NCI-H1694 treated with DMSO at 0.1 percent for 48 hours (cell line): ENCODE measurements around the gene IGFBP4.

Source experiments
- DNase-seq: peaks from one replicate; lab custom pipeline; 2025; lab: John Stamatoyannopoulos, UW

The IGFBP4 gene

DNA sequence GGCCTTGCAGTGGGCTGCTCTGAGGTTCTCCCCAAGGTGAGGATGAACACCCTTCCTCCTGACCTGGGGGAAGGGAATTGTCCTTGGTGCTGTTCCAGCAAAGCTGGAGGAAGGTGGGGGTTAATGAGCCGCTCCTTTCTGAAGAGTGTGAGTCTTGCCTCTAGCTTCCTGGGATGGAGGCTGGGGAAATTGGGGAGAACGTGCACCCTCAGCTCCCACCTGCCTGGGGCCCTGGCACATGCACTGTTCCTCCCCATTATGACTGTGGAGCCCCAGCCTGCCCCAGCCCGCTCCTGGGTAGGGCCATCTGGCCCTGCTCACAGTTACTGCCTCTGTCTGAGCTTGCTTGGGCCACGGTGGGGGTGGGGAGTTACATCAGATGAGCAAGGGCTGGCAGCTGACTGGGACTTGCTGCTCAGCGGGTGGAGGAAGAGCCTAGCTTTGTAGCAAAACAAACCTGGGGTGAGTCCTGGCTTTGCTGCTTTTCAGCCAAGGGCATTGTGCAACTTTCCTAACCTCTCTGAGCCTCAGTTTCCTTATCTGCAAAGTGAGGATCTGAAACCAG lies 47.1 kb downstream of the IGFBP4 start:
- peak; percentile 96 for DNase-seq

DNA sequence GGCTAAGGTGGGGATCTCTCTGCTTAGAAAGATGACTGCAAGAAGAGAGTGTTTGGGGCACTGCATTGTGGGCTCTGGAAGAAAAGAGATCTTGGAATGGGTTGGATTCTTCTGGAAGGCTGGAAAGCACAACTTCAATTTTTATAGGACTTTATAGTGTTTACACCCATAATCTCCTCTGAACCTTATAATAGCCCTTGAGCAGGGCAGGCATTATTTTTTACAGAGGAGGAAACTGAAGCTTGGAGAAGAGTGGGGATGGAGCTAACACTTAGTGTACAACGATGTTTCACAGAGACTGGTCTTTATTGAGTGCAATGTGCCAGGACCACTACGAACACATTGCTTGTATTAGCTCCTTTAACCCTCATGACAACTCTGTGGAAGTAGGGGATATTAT lies 47.7 kb downstream of the IGFBP4 start:
- DNase-seq, result peak; percentile 66

DNA sequence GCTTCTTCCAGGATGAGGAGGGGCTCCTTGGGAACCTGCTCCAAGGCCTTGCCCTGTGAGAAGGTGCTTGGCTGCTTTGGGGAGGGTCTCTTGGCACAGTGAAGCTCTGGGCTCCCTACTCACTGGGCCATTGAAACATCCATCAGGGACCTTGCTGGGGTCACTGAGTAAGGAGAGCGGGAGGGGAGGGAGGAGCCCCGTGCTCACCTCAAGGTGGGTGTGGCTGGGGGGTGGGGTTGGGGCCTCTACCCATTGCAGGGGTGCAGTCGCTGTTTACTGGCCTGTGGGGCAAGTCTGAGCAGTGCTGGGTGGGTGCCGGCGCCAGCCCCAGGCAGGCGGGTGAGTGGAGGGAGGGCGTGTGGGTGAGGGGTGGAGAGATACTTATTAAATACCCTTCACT lies 48.2 kb downstream of the IGFBP4 start:
- DNase-seq, result peak; percentile 80

DNA sequence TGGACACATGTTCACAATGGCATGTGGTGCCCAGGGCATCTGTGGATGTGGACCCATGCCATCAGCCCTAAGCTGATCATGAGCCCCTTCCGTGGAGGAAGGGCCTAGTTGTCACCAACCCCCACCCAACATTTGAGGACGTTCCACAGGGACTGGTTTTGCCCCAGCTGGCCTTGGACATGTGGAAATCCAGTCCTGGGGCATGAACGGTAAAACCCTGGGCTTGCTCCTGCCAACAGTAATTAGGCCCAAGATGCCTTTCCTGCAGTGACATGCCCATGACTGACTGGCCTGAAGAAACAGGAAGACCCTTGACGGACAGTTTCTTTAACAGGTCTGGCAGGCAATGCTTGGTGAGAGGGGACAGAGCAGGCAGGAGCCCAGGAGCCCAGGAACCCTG lies 50.4 kb downstream of the IGFBP4 start:
- no peak for DNase-seq

DNA sequence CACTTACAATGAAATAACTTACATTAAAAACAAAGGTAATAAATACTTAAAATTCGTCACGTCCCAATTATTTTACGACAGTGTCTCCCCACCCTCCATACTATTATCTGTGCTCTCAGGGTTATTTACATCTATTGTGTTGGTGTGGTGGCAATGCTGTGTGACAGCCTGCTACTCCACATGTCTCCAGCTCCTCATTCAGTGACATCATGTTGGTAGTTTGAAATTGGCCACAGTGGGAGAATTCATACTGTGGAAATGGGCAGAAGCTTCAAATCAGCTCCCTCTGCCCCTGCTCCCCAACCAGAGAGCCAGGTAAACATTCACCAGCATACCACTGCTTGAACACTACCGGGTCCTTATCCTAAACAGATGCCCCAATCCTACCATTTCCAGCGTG lies 51.9 kb downstream of the IGFBP4 start:
- no peak for DNase-seq

DNA sequence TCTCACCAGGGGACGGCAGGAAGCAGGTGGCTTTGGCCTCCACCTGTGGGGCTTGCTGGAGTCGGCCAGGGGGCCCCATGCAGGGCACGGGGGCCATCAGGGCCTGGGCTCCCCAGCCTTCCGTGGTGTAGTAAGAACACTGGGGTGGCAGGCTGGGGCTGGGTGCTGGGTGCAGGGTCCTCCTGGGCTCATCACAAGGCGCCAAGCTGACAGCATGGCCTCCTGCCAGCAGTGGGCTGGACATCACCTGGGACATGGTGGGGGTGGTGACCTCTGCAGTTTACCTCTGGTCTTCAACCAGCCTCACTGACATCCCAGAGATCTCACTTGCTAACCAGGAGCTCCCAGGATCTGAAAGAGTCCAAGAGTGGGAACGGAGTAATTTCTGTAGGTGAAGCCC lies 52.9 kb downstream of the IGFBP4 start:
- no peak for DNase-seq

DNA sequence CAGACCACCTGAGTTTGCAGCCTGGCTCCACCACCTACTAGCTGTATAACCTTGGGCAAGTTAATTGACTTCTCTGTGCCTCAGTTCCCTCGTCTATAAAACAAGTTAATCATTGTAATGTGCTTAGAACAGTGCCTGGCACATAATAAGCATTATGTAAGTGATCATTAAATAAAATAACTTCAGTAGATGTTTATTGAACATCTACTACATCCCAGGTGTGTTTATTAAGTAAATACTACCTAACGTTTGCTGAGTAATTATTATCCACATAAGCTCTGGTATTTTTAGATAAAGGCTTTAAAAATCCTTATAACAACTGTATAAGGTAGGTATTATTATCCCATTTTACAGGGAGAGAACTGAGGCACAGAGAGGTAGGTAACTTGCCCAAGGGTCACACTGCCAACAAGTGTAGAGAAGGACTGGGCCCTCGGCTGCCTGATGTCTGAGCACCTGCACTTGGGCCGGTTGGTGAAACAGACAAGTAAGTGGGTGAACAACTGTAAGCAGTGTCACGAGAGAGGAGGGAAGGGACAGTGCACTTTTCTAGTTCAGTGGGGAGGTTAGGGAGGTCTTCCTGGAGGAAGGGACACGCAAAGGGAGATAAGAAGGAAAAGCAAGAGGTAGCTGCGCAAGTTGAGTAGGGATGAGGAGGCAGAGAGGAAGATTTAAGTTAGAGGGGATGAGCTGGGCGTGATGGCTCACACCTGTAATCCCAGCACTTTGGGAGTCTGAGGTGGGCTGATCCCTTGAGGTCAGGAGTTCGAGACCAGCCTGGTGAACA lies 53.6 kb downstream of the IGFBP4 start:
- DNase-seq, result no peak

DNA sequence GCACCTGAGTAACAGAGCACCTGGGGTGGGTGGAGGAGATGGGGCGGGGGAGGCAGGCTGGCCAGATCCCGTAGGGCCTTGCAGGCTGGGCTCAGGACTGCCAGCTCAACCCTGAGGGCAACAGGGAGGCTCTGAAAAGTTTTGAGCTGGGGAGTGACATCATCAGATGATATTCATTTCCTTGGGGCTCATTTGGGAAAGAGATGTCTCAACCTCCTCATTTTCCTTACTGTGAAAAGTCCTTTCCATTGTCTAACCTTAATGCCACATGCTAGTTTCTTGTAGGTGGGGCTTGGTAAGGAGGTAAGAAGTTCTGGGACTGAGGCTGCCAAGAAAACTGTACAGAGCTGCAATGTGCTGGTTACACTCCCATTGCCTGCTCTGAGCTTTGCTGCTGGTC lies 54.4 kb downstream of the IGFBP4 start:
- DNase-seq, result no peak

DNA sequence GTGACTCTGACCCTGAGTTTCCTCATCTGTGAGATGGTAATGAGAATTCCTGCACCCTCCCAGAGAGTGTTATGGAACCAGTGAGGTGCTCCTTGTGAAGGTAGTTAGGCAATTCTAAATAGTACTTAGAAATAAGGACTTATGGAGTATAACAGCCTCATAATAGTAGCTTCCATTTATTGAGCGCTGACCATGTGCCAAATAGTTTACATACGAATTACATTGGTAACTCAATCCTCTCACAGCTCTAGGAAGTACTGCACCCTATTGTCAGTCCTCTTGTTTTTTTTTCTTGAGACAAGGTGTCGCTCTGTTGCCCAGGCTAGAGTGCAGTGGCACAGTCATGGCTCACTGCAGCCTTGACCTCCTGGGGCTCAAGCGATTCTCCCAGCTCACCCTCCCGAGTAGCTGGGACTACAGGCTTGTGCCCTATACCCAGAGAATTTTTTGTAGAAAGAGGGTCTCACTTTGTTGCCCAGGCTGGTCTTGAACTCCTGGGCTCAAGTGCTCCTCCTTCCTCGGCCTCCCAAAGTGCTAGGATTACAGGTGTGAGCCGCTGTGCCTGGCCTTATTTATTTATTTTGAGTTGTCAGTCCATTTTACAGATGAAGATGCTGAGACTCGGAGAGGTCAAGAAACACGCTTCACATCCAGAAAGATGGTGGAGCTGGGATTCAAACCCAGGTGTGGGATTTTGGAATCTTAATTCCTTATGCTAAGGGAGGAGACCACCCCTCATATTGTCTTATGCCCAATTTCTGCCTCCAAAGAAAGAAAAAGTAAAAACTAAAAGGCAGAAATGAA lies 55.2 kb downstream of the IGFBP4 start:
- no peak for DNase-seq

DNA sequence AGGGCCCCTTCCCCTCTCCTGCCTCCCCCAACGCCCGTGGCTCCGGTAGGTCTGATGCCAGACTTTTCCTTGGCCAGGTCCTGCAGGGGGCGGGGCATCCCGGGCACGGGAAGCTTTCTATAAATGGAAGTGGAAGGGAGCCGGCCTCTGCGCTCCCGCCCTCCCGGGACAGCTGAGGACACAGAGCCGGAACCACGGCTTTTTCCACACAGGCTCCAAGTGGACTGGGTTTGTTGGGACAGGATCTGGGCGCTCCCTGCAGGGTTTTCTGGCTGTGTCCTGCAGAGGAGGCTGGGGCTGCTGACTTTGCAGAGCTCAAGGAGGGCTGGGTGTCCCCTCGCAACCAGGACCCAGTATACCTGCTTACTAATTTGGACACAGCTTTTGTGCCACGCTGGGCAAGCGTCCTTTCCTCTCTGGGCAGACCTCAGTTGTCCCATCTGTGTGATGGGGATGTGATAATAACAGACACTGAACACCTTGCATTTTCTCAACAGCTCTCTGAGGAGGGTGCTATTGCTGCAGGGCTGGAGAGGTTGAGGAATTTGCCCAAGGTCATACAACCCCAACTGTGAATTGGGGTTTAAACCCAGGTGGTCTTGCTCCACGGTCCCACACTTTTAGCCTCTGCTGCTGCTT lies 56.4 kb downstream of the IGFBP4 start:
- peak; percentile 44 for DNase-seq

DNA sequence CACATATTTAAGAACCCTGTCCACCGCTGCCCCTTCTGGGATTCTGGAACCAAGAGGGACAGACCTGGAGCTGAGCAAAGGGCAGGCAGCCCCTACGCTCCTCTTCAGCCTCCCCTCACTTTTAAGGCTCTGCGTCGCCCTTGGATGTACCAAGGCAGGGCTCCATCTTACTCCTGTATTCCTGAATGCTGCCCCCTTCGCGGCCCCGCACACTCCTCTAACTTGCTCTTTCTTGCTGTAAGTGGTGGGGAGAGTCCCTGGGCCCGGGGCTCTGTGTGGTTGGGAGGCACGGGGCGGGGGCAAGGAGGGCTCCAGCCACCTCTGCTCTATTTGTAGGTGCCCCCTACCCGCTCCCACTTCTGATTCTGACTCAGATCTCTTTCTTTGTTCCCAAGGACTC lies 56.9 kb downstream of the IGFBP4 start:
- DNase-seq, result no peak

DNA sequence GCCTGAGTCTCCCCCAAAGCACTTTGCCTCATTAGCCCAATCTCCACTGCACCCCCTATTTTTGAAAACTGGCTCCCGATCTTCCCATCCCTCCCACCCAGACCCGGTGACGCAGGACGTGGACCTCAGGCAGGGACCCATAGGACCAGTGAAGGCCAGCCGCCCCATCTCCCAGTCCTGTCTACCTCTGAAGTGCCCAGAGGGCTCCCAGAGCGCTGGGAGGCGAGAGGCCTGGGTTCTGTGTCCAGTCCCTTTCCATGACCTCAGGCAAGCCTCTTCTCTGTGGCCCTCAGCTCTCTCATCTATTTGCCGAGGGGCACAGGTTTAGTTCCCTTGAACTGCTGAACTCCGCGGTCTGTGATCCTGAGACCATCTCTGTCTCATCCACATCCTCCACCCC lies 57.5 kb downstream of the IGFBP4 start:
- DNase-seq, result no peak

DNA sequence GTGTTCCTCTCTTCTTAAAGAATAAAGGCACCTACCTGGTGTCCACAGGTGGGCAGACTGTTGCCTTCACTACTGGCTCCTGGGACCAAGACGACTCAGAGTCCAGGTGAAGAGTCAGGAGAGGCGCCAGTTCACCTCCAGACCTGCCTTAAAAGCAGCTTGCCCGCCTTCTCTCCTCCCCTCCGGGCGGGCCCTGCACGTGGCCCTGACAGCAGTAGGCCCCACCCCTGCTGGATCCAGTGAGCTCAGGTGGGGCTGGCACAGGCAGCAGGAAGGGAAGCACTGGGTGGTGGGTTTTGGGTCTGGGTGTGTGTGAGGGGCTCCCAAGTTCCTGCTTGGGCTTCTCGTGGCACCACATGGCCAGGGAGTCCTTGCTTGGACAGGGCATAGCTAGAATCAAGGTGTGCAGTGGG lies 58.3 kb downstream of the IGFBP4 start, which contains the start of gene TNS4:
TSS of gene TNS4 (minus strand) at position 125 of the 413 bp plus-strand sequence. CDS start 5,198 bp downstream, outside the sequence.
- no peak for DNase-seq

DNA sequence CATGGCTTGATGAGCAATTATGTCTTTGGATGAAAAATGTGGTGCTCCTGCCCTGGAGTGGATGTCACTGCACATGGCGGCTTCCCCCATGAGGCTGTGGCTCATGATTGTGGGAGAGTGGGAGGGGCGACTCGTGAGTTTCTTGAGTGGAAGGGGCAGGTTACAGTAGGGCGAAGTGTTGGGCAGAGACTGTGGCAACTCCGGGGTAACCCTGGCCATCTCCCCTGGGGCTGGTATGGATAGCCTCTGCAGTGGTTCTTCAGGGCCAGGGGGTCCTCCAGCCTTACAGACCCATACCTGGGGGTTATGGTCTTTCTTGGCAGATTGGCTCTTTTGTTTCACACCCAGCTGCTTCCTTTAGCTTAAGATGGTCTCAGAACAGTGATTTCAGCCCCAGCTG lies 59.5 kb downstream of the IGFBP4 start:
- DNase-seq, result no peak

DNA sequence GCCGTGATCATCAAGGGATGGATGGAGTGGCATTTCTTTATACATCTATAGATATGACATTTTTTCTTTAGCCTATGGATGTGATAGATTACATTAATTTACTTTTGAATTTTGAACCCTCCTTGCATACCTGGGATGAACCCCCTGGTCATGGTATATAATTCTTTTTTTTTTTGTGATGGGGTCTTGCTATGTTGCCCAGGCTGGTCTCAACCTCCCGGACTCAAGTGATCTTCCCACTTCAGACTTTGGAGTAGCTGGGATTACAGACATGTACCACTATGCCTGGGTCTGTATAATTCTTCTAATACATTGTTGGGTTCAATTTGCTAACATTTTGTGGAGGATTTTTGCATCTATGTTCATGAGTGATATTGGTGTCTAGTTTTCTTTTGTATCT lies 59.9 kb downstream of the IGFBP4 start:
- no peak for DNase-seq

DNA sequence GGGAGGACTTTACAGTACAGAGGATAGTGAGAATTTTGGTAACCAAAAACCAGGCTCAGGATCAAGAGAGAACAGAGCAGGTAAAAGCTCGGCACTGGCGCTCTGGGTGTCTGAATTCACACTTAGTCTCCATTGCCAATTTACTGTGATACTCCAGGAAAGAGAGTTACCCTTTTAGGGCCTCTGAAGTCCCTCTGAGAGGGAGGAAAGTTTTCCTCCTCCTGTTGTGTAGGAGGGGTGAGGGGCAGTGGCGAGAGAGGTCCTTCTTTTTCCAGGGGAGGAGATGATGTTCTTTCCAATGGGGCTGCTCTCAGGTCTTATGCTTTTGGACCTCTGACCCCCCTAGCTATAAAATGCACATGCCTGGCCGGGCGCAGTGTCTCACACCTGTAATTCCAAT lies 63.5 kb downstream of the IGFBP4 start:
- no peak for DNase-seq
